KOPT-K1 (cell line): ENCODE data around the gene PODXL2.
A peak's percentile ranks its signal among the peaks of the same experiment; 100 is the strongest.

ENCODE experiments used
- H3K27ac ChIP-seq: fragments of 200-600 bp; sonication (generic); 2 replicates; pipeline ENCODE4 v1.5.1; 2016; ENCODE audit warnings: antibody characterized with exemption, mild to moderate bottlenecking, low read depth, low read length; ENCODE audit not compliant: poor library complexity, severe bottlenecking
- H3K36me3 ChIP-seq: fragments of 200-600 bp; sonication (generic); 2 replicates; pipeline ENCODE4 v1.5.1; 2017; ENCODE audit warnings: antibody characterized with exemption, mild to moderate bottlenecking, low read length, moderate library complexity; ENCODE audit not compliant: insufficient read depth
- H3K9me3 ChIP-seq: fragments of 200-600 bp; sonication (generic); 2 replicates; pipeline ENCODE4 v1.5.1; 2017; ENCODE audit warnings: antibody characterized with exemption, low read length, mild to moderate bottlenecking; ENCODE audit not compliant: insufficient read depth, poor library complexity, severe bottlenecking

PODXL2 gene, protein sequence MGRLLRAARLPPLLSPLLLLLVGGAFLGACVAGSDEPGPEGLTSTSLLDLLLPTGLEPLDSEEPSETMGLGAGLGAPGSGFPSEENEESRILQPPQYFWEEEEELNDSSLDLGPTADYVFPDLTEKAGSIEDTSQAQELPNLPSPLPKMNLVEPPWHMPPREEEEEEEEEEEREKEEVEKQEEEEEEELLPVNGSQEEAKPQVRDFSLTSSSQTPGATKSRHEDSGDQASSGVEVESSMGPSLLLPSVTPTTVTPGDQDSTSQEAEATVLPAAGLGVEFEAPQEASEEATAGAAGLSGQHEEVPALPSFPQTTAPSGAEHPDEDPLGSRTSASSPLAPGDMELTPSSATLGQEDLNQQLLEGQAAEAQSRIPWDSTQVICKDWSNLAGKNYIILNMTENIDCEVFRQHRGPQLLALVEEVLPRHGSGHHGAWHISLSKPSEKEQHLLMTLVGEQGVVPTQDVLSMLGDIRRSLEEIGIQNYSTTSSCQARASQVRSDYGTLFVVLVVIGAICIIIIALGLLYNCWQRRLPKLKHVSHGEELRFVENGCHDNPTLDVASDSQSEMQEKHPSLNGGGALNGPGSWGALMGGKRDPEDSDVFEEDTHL

DNA sequence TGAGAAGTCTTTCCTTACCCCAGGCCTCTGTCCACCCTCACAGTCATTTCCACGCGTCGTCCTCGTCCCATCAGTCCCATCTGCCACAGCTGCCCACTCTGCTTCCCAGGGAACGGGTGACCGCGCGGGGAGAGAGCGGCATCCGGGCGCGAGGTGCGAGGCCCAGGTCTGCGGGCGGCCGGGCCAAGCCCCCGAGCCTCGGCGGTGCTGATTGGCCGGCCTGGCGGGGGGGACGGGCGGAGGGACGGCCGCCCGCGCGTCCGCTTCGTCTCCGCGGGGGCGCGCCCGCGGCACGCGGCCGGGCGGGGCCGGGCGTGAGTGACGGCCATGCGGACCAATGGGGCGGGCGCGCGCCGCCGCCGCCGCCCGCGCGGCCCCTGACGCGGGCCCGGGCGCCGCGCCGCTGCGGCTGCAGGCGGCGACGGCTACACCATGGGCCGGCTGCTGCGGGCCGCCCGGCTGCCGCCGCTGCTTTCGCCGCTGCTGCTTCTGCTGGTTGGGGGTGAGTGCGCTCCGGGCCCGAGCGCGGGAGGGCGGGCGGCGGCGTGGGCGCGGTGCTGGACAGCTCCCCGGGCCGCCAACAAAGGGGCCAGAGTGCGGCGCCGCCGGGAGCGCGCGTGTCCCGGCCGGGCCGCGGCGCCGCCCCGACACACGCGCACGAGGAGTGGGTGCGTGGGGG is at the start of gene PODXL2:
Gene PODXL2 (plus strand): TSS at position 398 of the 679 bp plus-strand sequence. CDS start 35 bp downstream, at position 433.
- no peaks in the 10 kb centered on the region for H3K9me3 ChIP-seq
- no peak within 1 kb of the TSS for H3K27ac ChIP-seq

DNA sequence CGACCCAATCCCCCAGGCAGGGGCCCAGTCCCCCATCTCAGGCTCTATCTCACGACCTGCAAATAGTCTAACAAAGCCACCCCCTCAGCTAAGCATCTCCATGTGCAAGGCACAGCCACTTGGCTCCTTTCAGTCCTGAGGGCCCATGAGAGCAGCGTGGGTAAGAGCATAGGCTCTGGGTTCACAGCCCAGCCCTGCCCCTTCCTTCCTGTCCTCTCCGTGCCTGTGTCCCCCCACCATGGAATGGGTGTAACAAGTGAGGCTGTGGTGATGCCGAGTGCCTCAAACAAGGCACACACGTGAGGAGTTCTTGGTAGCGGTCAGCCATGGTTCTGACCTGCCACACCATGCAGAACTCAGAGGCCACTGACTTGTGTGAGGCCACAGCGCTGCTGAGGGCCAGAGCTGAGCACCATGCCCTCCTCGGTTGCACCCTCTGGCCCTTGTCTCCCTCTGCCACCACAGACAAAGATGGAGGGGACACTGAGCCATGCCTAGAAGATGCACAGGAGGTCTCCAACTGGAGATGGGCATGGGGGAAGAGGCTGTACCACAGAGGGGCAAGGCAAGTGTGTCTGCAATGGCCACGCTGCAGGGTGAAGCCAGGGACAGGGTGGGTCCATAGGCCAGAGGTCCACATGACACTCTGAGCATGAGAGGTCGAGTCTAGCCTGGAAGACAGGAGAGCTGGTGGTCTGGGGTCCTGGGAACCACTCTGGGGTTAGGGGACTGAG is 48.5 kb upstream of the PODXL2 start:
- H3K36me3 ChIP-seq = peaks cover 41% of the 10 kb centered on the region; the same call in 1 of the 2 replicates
- H3K27ac ChIP-seq = no peak overlapping the region
- no peaks in the 10 kb centered on the region for H3K9me3 ChIP-seq

More for the DNA sequence above, at the start of gene PODXL2:
- no peaks in the 10 kb centered on the region for H3K36me3 ChIP-seq

DNA sequence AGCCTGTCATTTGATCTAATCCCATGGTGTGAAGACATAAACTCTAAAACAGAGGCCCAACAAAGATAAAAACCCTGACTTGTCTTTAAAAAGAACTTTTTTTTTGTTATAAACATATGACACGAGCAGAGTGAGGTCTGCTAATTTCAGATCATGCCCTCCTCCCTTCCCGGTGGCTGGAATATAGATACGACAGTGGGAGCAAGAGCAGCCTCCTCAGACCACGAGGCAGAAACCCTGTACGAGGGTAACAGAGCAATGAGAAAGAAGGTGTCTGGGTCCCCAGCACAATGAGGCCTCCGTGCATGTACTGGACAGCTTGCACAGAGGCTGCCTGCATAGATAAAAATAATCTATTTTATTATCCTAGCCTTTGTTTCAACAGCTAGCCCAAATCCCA is 44.3 kb upstream of the PODXL2 start:
- no peak overlapping the region for H3K27ac ChIP-seq
- no peaks in the 10 kb centered on the region for H3K9me3 ChIP-seq
- peaks cover 17% of the 10 kb centered on the region; the same call in 1 of the 2 replicates for H3K36me3 ChIP-seq

DNA sequence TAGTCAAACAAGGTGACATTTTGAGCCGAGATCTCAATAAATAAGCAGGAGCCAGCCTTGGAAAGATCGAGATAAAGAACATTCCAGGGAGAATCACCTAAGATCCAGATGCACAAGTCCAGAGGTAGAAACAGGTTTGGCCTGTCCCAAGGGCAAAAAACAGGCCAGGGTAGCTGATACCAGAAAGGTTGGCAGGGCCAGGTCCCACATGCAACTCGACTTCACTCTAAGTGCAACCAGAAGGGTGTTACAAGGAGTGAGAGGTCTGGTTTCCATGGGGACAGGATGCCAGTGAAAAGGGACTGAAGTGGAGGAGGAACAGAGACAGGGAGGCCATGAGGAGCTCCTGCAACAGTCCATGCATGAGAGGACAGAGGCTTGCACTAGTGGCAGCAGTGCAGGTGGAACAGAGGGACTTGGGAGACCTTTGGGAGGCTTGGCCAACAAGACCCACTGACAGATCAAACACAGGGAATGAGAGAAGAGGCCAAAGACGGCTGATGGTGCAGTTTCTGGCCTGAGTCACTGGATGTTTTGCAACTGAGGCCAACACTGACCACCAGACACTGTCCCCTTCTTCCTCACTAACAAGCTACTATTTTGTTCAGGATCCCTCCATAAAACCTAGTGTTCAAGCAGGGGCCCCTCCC is 43.7 kb upstream of the PODXL2 start:
- no peaks in the 10 kb centered on the region for H3K9me3 ChIP-seq
- H3K27ac ChIP-seq = no peak overlapping the region
- H3K36me3 ChIP-seq = peaks cover 12% of the 10 kb centered on the region; the same call in 1 of the 2 replicates

DNA sequence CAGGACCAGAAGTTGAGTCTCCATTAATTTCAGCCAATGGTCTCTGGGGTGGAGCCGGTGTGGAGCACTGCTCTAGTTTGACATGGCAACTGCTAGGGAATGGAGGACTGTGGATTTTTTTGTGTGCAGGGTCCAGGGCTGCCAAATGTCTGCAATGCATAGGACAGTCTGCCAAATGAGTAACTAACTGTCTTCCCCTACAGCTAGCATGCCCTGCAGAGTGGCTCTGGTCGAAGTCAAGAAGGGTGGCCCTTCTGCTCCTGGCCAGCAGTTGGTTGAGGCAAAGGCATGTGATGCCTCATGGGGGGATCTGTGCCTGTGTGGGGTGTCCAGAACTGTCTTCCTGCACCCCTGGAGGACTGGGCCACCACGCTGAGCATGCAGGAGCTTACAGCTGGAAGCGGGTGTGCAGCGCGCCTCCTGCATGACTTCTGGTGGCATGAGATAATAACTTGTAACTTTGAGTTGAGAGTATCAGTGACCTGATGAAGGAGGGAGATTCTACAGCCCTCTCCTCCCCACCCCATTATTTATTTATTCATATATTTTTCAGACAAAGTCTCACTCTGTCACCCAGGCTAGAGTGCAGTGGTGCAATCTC is 43.1 kb upstream of the PODXL2 start:
- Histone ChIP-seq H3K9me3 (no peaks in the 10 kb centered on the region), H3K36me3 (peaks cover 8% of the 10 kb centered on the region; the same call in 1 of the 2 replicates), H3K27ac (no peak overlapping the region)

DNA sequence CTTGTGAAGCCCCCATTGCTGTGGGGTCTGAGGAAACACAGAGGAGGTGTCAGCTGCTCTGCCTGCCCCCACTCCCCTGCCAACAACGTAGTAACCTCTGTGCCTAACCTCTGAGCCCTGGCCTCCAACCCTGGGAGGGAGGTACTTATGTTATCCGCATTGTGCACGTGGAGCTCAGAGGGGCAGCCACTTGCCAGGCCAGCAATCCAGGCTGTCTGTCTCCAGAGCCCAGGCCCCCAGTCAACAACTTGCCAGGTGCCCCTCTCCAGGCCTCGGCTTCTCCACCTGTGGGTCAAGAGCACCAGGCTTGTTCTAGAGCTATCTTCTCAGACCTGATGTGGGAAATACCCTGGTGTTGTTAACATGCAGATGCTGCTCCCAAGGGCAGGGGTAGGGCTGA is 41.1 kb upstream of the PODXL2 start:
- no peaks in the 10 kb centered on the region for H3K9me3 ChIP-seq
- H3K27ac ChIP-seq = no peak overlapping the region
- H3K36me3 ChIP-seq = peaks cover 4% of the 10 kb centered on the region; the same call in 1 of the 2 replicates

DNA sequence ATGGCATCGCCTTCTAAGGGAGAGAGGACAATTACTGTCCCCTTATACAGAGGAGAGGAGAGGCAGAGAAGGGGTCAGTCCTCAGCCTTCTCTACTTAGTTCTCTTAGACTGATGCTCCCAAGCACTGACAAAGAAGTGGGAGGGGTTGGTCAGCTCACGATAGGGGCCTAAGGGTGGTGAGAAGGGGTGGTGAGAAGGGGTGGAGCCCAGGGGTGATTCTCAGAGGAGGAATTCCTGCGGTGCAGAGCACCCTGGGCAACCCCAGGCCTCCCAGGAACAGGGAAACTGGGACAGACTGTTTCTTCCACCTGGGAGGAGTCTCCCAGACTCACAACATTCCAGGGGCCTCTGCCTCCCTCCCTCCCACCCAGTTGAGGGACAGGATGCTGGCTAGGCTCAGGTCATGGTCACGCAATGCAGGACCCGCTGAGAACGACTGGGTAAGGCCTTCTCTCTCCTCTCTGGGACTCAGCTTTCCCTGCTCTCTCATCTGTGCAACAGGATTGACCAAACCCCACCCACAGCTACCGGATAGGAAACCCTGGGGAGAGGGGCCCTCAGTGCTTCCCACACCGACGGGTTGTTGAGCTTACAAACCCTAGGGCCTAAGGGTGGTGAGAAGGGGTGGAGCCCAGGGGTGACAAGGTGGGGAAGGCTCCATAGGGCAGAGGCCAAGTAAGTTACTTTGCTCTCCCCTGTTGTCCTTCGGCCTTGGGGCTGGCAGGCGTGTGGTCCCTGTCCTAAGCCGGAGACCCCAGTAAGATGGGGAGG is 40.0 kb upstream of the PODXL2 start:
- H3K36me3 ChIP-seq = peaks cover 4% of the 10 kb centered on the region; the same call in 1 of the 2 replicates
- H3K9me3 ChIP-seq = no peaks in the 10 kb centered on the region
- peak overlapping the region; percentile 65 for H3K27ac ChIP-seq

DNA sequence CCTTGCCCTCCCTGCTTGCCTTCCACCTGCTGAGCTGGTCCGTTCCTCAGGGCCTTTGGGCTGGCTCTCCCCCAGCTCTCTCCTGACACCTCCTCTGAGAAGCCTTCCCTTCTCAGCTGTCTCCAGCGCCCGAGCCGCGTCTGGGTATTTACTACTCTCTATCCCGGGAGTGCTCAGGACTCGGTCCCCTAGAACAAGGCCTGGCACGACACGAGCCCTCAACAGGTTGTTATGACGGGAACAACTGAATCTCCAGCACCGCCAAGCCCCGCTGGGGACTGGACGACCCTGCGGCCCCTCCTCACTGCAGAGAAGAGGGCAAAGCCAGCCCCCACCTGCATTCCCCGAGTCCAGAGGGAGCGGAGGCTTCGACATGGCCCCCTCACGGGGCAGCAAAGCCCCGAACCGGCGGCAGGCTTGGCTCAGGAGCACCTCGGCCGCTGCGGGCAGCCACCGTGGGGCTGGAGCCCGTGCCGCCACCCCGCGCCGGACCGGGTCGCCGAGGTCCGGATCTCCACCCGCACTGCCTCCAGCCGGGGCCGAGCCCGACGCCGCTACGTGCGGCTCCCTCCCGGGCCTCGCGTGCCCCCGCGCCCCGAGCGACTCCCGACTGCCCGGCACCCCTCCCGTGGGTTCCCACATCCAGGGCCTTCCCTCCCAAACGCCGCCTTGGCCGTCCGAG is 39.2 kb upstream of the PODXL2 start:
- Histone ChIP-seq H3K9me3 (no peaks in the 10 kb centered on the region), H3K36me3 (peaks cover 4% of the 10 kb centered on the region; the same call in 1 of the 2 replicates), H3K27ac (peak overlapping the region; percentile 65)

DNA sequence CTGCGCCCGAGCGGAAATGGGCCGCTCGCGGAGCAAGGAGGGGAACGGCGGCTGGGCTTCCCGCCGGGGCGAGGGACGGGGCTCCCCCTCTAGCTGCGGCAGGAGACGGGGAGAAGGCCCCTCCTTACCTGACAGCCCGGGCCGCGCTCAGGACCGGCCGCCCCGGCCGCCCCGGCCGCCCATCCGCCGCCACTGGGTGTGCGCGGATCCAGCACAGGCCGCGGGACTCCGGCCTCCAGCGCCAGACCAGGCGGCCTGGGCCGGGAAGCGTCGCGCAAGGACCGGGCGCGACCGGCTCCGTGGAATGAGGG is 38.7 kb upstream of the PODXL2 start:
- Histone ChIP-seq H3K9me3 (no peaks in the 10 kb centered on the region), H3K36me3 (peaks cover 4% of the 10 kb centered on the region; the same call in 1 of the 2 replicates), H3K27ac (peak overlapping the region; percentile 65)

DNA sequence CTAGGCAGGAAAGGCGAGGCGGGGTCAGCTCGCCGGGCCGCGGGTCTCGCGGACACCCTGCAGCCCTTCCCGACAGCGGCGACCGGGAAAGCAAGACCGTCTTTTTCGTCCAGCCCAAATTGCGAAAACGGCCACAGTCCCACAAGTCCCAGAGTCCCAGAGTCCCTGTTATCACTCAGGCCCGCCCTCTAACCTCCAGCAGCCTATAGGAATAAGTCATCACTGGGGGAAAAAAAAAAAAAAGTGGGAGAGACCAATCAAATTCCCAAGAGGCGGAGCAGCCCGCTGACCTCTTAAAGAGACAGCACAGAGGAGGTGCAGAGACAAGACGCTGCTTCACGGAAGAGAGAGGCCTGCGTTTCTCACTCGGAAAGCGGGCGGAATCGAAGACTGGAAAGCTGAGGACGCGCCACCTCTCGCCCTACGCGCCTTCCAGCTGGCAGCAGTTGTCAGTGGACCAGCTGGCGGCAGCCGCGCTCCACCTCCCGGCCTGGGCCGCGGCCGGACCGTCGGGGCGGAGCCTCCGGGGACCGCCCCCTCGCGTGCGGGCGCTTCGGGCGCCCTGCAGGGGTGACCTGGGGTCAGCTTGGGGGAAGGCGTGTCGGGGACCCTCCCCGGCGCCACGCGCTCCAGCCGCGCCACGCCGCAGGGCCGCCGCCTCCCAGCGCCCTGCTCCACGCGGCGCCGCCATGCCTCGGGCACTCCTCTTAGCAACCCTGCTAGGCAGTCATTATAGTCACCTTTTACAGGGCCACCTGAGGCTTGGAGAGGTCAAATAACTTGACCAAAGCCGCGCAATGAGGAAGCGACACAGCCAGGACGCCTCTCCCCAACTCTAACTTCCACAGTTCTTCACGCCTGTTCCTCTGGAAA is 38.2 kb upstream of the PODXL2 start, which contains the start of gene TPRA1:
Gene TPRA1 (minus strand): TSS at position 141 of the 873 bp plus-strand sequence. CDS start 10,587 bp downstream, outside the sequence.
- H3K9me3 ChIP-seq = no peaks in the 10 kb centered on the region
- H3K36me3 ChIP-seq = peaks cover 4% of the 10 kb centered on the region; the same call in 1 of the 2 replicates
- peak within 1 kb of the TSS; percentile 65 for H3K27ac ChIP-seq

DNA sequence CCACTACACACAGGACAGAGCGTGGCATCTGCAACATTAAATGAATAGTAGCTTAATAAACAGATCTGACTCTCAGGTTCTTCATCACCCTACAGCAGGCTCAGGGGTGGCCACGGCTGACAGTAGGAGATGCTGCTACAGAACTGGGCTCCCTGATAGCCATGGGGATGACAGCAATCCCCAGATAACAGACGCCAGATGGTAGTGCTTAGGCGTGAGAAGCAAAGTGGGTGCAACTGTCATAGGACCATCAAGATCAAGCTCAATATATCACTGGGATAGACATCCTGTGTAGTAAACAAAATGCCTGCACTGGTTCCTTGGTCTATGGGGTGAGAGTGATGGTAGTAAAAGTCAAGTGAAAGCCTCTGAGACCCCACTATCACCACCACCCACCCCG is 35.8 kb upstream of the PODXL2 start:
- Histone ChIP-seq H3K27ac (no peak overlapping the region), H3K36me3 (no peaks in the 10 kb centered on the region), H3K9me3 (no peaks in the 10 kb centered on the region)

DNA sequence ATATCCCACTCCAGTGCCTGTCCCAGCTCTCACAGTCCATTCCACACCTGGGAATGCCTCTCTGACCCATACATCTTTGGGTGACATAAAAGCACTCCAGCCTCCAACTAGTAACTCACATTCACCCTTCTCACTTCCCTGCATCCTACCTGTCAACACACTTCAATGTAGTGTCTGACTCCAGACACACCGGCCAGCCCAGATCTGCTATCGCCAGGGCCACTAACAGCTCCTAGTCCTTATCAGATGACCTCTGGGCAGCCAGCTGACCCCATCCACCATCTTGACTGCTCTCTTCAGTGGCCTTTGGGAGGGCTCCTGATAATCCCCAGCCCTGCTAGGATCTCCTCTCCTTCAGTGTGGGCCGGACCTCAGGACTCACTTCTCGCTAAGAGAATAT is 33.7 kb upstream of the PODXL2 start:
- peaks cover 12% of the 10 kb centered on the region for H3K36me3 ChIP-seq
- H3K27ac ChIP-seq = no peak overlapping the region
- H3K9me3 ChIP-seq = no peaks in the 10 kb centered on the region
